Heart left ventricle (tissue), 16 donors: ENCODE data around the gene MANF. TPM values are rescaled to one million over a fixed set of nuclear protein-coding genes. Genes with fewer than 3 reads are reported as not detected.

Experiments used
- ATAC-seq, 4 donors: fragments of 200-7000 bp; cut with Tn5 transposase; one replicate each; pipeline ENCODE4 v1.9.1; 2020 to 2022; ENCODE audit warnings: moderate library complexity in 4 of 4, mild to moderate bottlenecking in 3 of 4, moderate number of reproducible peaks in 1 of 4
- DNase-seq, 5 donors: peaks; one replicate each; pipeline ENCODE4 v3.0.0-alpha.2; 2020
- H3K27ac ChIP-seq, 12 donors: fragments of 200-600 bp; sonication (generic) in 4 of 12; one replicate each; pipeline versions ENCODE4 v1.5.0 to v1.8.0; 2016 to 2022; ENCODE audit warnings: mild to moderate bottlenecking in 2 of 12
- H3K27me3 ChIP-seq, 9 donors: fragments of 200-600 bp; sonication (generic) in 2 of 9; one replicate each; pipeline versions ENCODE4 v1.5.1 to v1.8.0; 2016 to 2022; ENCODE audit warnings: mild to moderate bottlenecking in 3 of 9
- H3K36me3 ChIP-seq, 9 donors: fragments of 200-600 bp; sonication (generic) in 2 of 9; one replicate each; pipeline versions ENCODE4 v1.5.0 to v1.8.0; 2018 to 2022; ENCODE audit warnings: mild to moderate bottlenecking in 2 of 9
- H3K4me1 ChIP-seq, 12 donors: fragments of 200-600 bp; sonication (generic) in 4 of 12; one replicate each; pipeline versions ENCODE4 v1.5.0 to v1.8.0; 2016 to 2022; ENCODE audit warnings: mild to moderate bottlenecking in 3 of 12
- H3K4me3 ChIP-seq, 12 donors: fragments of 200-600 bp; sonication (generic) in 4 of 12; one replicate each; pipeline versions ENCODE4 v1.5.0 to v1.8.0; 2017 to 2022; ENCODE audit warnings: mild to moderate bottlenecking in 9 of 12, moderate library complexity in 4 of 12
- H3K9me3 ChIP-seq, 12 donors: fragments of 200-600 bp; sonication (generic) in 4 of 12; one replicate each; pipeline versions ENCODE4 v1.5.0 to v1.8.0; 2016 to 2022; ENCODE audit warnings: mild to moderate bottlenecking in 1 of 12
- POLR2A ChIP-seq, 2 donors: fragments of 450-650 bp; IDR thresholded peaks; one replicate each; pipeline ENCODE4 v1.6.1; 2017; ENCODE audit warnings: antibody characterized with exemption in 2 of 2, mild to moderate bottlenecking in 2 of 2, moderate library complexity in 2 of 2
- WGBS, 4 donors: extraction: QIAGEN DNeasy Blood & Tissue Kit in 2 of 4; methylation state at CpG; one replicate each; pipeline versions ENCODE4 v1.1.5 to v1.1.7; 2013 to 2018; 5-methylcytosine and 5-hydroxymethylcytosine counted together
- intact Hi-C, 10 donors: fragments of 100-400 bp; cut with DNase I; formaldehyde crosslinking; loops; one replicate each; pipeline versions ENCODE4 v1.11.1 to v1.14.2; 2022
- polyA plus RNA-seq, 2 donors: library from polyadenylated mRNA; stranded (reverse); fragments of 200-250 nt; gene quantifications; one replicate each; pipeline ENCODE4 v1.2.3, GENCODE V29; 2013
- total RNA-seq, 9 donors: library from RNA; depleted of rRNA in 2 of 9; stranded (reverse); fragments of >200 nt in 2 of 9; fragmentation: NEBNext Ultra II Directional in 3 of 9; extraction: Animal tissue kit (Norgen Biotek cat#: 25700) in 3 of 9; gene quantifications; one replicate each; pipeline versions ENCODE4 v1.1.0 to v1.2.4, GENCODE V29; 2016 to 2023
- TF ChIP-seq, protein P1 (sequence below), 12 donors: fragments of 200-600 bp; sonication (generic) in 4 of 12; IDR thresholded peaks; one replicate each; pipeline versions ENCODE4 v1.5.0 to v1.8.0; 2018 to 2022; ENCODE audit warnings: antibody characterized with exemption in 12 of 12, mild to moderate bottlenecking in 5 of 12
- donor health status: ischemic (EF 13 %, LVEDD 7.1; RV severe dilation, severe dysfunction).
- donor health status: healthy with polysubstance abuse.
- donor health status: DM: no; HTN: yes; CAD: no.
- donor health status: DM: no; HTN: no; CAD: no.
- donor health status: ischemic (EF 25% LVEDD 6.9; RV normal size, moderate dysfunction).
- donor health status: ischemic (EF 25% LVEDD 5.7; RV mildly dilated, moderate dysfunction).
- donor health status: healthy.
- donor health status: DM: yes; HTN: yes; CAD: no.
- donor health status: ischemic (EF 35%, LVEDD 5.7; RV mildly dilated, moderate dysfunction).
- donor health status: nonischemic (EF 11% LVEDD 7.7; RV severe dilation, severe dysfunction).
- donor health status: DM: yes; HTN: yes; CAD: no.
- donor health status: PGD.
- donor health status: ischemic (EF 29% LVEDD 5.4; RV normal size, mild dysfunction).
- donor health status: nonischemic (EF 23%, LVEDD 6.1; RV moderate dilation, normal function).

The MANF gene
- total and polyA plus RNA-seq, 11 donors = 21.2 to 130 (median 47.5) TPM

DNA sequence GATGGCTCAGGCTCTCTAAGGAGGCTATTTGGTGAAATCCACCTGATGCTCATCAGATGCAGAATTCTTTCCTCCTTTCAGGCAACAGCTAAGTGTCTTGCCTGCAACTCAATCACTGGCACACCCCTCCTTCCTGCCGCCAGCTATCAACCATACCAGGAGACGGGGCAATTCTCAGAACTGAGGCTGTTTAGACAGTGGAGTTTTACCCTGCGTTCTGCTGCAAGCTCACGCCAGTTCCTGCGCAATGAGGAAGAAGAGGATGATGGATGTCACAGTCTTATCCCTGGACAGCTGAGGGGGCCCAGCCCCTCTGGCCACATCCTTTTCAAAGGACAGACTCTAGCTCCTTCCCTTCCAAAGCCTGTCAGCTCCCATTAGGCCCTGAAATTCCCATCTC lies 7.0 kb upstream of the MANF start:
- Histone ChIP-seq H3K9me3 (no peaks in the 10 kb centered on the region), H3K36me3 (no peaks in the 10 kb centered on the region), H3K27me3 (no peaks in the 10 kb centered on the region), H3K27ac (no peak overlapping the region), H3K4me3 (no peak overlapping the region), H3K4me1 (no peaks in the 10 kb centered on the region)
- no peak for ATAC-seq
- DNase-seq = no peak
- intact Hi-C loops = loop anchor here in 3 of 10 donors (10.0 kb wide), 3 partner anchors 403 to 753 kb away; partner anchors contain the start of gene DOCK3 (in 2 of the 3)
- TF ChIP-seq POLR2A (IDR thresholded peaks at IDR 0.05) = no peak
- TF ChIP-seq, protein P1, sequence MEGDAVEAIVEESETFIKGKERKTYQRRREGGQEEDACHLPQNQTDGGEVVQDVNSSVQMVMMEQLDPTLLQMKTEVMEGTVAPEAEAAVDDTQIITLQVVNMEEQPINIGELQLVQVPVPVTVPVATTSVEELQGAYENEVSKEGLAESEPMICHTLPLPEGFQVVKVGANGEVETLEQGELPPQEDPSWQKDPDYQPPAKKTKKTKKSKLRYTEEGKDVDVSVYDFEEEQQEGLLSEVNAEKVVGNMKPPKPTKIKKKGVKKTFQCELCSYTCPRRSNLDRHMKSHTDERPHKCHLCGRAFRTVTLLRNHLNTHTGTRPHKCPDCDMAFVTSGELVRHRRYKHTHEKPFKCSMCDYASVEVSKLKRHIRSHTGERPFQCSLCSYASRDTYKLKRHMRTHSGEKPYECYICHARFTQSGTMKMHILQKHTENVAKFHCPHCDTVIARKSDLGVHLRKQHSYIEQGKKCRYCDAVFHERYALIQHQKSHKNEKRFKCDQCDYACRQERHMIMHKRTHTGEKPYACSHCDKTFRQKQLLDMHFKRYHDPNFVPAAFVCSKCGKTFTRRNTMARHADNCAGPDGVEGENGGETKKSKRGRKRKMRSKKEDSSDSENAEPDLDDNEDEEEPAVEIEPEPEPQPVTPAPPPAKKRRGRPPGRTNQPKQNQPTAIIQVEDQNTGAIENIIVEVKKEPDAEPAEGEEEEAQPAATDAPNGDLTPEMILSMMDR (IDR thresholded peaks at IDR 0.05) = no peak
- 76 to 87% (median 85%) methylated on average over 3 to 5 of the region's 5 CpGs for WGBS, 4 donors

DNA sequence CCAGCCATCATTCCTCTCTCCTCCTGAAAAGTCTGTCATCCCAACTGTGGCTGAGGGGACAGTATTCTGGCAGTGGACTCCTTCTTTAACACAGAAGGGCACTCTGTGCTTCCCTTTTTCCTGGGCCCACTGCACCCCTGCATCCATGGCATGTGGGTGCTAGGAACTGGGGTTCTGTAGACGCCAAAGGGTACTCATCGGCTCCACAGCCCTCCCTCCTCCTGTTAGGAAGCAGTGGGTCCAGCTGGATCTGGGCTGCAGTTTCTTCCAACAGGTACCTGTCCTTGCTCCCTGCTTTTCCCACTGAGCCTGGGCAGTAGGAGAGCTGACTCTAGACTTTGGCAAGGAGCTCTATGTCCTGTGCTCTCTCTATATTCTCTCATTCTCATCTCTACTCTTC lies 6.4 kb upstream of the MANF start:
- H3K36me3 ChIP-seq = no peaks in the 10 kb centered on the region
- DNase-seq (no peak), ATAC-seq (no peak)
- peaks cover 0 to 6% (median 4%) of the 10 kb centered on the region in 12 donors for H3K4me1 ChIP-seq
- no peaks in the 10 kb centered on the region for H3K27me3 ChIP-seq
- H3K27ac ChIP-seq = no peak overlapping the region
- WGBS, 4 donors = 88 to 95% (median 91%) methylated on average over 2 of the region's 2 CpGs
- H3K4me3 ChIP-seq = no peak overlapping the region
- no peaks in the 10 kb centered on the region for H3K9me3 ChIP-seq
- intact Hi-C loops = loop anchor here in 3 of 10 donors (10.0 kb wide), 3 partner anchors 404 to 754 kb away; partner anchors contain the start of gene DOCK3 (in 2 of the 3)
- TF ChIP-seq, protein P1 (IDR thresholded peaks at IDR 0.05) = no peak
- TF ChIP-seq POLR2A (IDR thresholded peaks at IDR 0.05) = no peak

DNA sequence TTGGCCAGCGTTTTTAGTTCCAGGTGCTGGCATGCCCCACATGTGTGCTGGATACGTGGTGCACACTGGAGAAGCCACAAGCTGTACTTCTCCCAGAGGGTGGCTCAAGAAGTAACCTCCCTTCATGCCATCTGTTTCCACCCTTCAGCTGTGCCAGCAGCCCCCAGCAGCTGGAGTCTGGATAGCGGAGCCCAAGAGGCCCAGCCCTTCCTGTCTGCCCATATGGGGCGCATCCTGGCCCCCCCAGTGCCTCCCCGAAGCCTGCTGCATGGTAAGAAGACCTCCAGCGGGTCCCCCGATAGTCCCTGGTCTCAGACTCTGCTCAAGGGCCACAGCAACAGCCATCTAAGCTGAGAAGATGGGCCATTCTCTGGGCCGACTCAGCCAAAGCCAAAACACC lies 5.8 kb upstream of the MANF start:
- TF ChIP-seq POLR2A (IDR thresholded peaks at IDR 0.05) = no peak
- TF ChIP-seq, protein P1 (IDR thresholded peaks at IDR 0.05) = no peak
- no peaks in the 10 kb centered on the region for H3K9me3 ChIP-seq
- no peak for DNase-seq
- H3K4me3 ChIP-seq = no peak overlapping the region
- H3K4me1 ChIP-seq = peaks cover 0 to 11% (median 9%) of the 10 kb centered on the region in 12 donors
- intact Hi-C loops = loop anchor here in 3 of 10 donors (10.0 kb wide), 3 partner anchors 404 to 754 kb away; partner anchors contain the start of gene DOCK3 (in 2 of the 3)
- H3K27me3 ChIP-seq = no peaks in the 10 kb centered on the region
- WGBS, 4 donors = 63 to 72% (median 69%) methylated on average over 8 of the region's 8 CpGs
- ATAC-seq = no peak
- no peak overlapping the region for H3K27ac ChIP-seq
- H3K36me3 ChIP-seq = no peaks in the 10 kb centered on the region

DNA sequence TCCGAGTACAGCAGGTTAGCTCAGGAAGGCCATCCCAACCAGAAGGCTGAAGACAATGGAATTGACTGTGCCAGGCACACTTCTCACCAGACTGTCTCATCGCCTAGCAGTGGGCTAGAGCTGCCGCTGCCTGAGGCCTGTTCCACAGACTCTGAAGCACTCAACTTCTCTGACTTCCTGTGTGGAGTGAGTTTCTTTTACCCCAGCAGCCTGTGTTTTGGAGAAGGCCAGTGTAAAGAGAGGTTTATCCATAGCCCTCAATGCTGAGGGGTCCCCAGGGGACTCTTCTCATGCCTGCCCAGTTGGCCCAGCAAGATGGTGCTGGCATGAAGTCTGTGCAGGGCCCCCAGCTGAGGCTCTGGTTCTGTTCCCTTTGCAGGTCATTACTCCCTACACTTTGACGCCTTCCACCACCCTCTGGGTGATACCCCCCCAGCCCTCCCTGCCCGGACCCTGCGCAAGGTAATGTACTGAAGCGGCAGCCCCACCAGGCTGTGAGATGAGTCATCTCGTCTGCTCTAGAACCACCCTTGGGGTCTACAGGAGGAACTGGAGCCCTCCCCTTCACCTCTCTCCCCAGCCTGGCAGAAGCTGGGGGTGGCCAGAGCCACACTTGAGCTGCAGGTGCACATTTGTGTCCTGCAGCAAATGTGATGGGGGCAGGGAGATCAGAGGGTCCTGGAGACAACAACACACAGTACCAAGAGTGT lies 5.2 kb upstream of the MANF start:
- Histone ChIP-seq H3K36me3 (no peaks in the 10 kb centered on the region), H3K9me3 (no peaks in the 10 kb centered on the region), H3K4me1 (peaks cover 0 to 11% (median 9%) of the 10 kb centered on the region in 12 donors), H3K27me3 (no peaks in the 10 kb centered on the region), H3K4me3 (no peak overlapping the region), H3K27ac (no peak overlapping the region)
- intact Hi-C loops = loop anchor here in 9 of 10 donors (5.0 to 10.0 kb wide), 9 partner anchors 295 to 1035 kb away; partner anchors contain the start of genes DOCK3 (in 3 of the 9), CYB561D2 (in 1 of the 9), NPRL2 (in 1 of the 9) and RASSF1 (in 1 of the 9)
- no peak for DNase-seq
- no peak for ATAC-seq
- no peak for TF ChIP-seq POLR2A (IDR thresholded peaks at IDR 0.05)
- TF ChIP-seq, protein P1 (IDR thresholded peaks at IDR 0.05) = no peak
- WGBS, 4 donors = 80 to 88% (median 87%) methylated on average over 7 to 8 of the region's 8 CpGs
